ENCODE data around the gene NKAIN2.

The NKAIN2 gene

GRCh38 chr6:124829822-124830221, 1026.2 kb downstream of the NKAIN2 start:
- no peak for DNase-seq (ENCODE audit: low spot score)

- no peak for DNase-seq (ENCODE audit: low spot score)
These were observed 1026.8 kb downstream of the NKAIN2 start for GRCh38 chr6:124830506-124830905.

DNA sequence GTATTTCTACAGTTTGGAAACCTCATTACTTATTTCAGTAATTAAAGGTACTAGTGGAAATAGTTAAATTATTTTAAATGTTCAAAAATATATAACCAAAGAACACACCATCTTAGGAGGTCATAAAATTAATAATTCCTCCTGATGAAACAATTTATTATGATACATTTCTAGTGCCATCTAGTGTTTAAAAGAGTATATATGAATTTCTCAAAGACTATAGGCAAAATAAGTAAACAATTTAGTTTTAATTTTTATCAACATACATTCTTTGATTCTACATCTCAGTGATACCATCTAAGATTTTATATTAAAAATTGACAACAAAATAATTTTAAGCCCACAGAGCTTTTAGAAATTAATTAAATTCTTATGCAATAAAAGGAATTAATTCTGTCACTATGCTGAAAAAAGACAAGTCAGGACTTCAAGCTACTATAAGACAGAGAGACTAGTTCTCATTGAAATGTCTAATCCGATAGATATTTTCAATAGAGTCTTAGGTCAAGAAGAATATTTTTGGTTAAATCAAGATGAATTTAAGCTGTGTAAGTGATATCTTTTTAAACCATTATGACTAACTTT, 1050.8 kb downstream of the NKAIN2 start:
- no peak for DNase-seq (ENCODE audit: low spot score)

DNA sequence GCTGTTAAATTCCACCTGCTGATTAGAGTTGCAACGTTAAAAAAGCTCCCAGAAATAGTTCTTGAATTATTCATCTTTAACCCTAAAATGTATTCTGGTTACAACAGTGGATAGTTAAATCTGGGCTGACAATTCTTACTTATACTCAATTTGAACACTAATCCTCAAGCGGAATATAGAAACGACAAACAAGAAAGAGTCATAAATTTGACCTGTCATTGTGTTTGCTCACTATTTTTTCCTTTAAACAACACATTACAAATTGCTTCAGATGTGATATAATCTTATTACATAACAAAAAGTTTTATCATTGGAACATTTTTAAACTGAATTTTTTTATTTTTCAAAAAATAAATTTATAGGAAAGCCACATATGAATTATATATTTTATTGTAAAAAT, 1054.1 kb downstream of the NKAIN2 start:
- DNase-seq (ENCODE audit: low spot score): no peak

- no peak for DNase-seq (ENCODE audit: low spot score)
These were observed 1054.9 kb downstream of the NKAIN2 start for GRCh38 chr6:124858564-124858963.

DNA sequence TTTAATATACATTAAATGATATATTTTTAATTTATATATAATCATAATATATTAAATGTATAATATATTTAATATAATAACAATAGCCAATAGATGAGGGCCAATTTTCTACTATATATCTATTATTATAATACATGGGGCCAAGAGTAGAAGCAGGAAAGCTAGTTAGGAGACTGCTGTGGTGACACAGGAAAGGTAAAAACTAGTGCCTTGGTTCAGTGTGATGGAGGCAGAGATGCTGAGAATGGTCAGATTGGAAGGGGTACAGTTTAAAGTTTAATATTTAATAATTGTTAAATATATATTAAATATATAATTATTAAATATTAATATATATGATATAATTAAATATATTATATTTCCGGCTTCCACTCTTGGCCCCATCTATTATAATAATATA, 1055.7 kb downstream of the NKAIN2 start:
- DNase-seq (ENCODE audit: low spot score): no peak

DNA sequence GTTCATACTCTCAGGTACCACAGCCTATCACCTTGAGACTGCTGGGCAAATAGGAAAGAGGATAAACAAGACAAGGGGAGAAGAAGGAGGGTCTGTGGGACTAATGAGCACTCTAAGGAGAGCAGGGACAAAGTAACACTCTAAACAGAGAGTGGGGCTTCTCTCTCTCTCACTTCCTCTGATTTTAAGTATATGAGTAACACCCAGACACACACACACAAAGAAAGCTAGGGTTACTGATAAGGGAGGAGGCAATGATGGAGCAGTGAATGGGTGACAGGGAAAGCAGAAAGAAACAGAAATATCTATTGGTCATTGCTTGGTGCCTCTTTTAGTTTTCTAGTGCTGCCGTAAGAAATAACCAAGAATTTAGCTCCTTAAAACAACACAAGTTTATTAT, 1062.4 kb downstream of the NKAIN2 start:
- no peak for DNase-seq (ENCODE audit: low spot score)

DNA sequence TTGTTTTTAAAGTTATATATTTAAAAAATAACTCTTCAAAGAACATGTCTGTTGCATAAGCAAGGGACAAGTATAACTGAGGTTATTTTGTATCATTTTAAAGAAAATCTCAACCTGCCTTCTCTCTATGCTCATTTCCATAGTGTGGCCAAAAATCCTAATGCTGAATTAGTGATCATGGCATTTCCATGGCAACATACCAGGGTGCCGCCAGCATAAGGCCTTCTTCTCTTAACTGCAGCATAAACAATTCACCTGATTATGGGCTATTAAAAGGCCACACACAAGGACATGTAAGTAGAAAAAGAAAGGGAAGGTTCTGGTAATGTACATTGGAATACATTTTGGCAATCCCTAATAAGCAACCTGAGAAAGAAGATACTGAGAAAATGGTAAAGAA, 1063.5 kb downstream of the NKAIN2 start:
- no peak for DNase-seq (ENCODE audit: low spot score)

DNA sequence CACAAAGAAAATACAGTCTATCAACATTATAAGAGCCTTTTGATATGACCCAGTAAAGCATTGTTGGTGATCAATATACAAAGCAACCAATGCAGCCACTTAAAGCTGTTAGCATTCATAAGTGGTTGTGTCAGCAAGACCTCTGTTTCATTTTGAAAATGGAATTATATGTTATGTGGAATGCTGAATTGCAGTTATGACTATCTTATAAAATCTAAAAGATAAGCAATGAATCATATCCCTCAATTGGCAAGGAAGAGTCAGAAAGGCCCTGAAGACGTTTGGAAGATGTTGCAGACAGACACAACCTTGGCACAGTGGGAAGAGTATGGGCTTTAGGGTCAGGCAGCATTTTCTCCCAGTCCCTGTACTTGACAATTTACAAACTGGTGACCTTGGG, 1064.8 kb downstream of the NKAIN2 start:
- no peak for DNase-seq (ENCODE audit: low spot score)

GRCh38 chr6:124869416-124869815, 1065.8 kb downstream of the NKAIN2 start:
- DNase-seq (ENCODE audit: low spot score): no peak

GRCh38 chr6:124870611-124871459, 1067.2 kb downstream of the NKAIN2 start:
- no peak for DNase-seq (ENCODE audit: low spot score)

- DNase-seq (ENCODE audit: low spot score): no peak
These were observed 1068.8 kb downstream of the NKAIN2 start for GRCh38 chr6:124872361-124873065.

DNA sequence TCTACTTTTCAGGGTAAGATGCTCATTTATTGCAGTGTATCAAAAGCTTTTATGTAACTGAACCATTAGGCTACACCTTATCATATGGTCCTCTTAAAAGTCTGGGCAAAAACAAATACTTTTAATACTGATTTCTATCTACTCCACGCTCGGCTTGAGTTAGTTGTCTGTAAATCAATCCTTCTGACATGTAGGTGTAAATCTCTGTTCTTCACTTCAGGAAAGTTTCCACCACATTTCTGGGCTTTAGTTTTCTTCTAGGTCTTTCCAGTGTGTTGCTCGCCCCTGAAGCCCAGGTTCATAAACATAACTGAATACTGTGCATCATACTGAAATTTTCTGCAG, 1069.4 kb downstream of the NKAIN2 start:
- DNase-seq (ENCODE audit: low spot score): no peak
